K562 (cell line): ENCODE data around the gene MTPN. TPM values are rescaled to one million over a fixed set of nuclear protein-coding genes. Genes with fewer than 3 reads are reported as not detected.

Experiments
- C11orf30 ChIP-seq: fragments of 450-650 bp; IDR thresholded peaks from 2 replicates; pipeline ENCODE4 v1.6.1; 2016; ENCODE audit warnings: low read depth, mild to moderate bottlenecking
- CBFA2T3 ChIP-seq: fragments of 450-650 bp; IDR thresholded peaks from 2 replicates; pipeline ENCODE4 v1.6.1; 2017
- CEBPB ChIP-seq: fragments of 450-650 bp; IDR thresholded peaks from 2 replicates; pipeline ENCODE4 v1.6.1; 2016; ENCODE audit warnings: missing genetic modification characterization, missing compliant biosample characterization
- CHAMP1 ChIP-seq: fragments of 450-650 bp; IDR thresholded peaks from 2 replicates; pipeline ENCODE4 v1.6.1; 2016; ENCODE audit warnings: mild to moderate bottlenecking
- GABPB2 ChIP-seq: fragments of 250-450 bp; sonication (Bioruptor Pico); conservative IDR thresholded peaks from 2 replicates; pipeline ENCODE4 v1.5.1; 2021; ENCODE audit warnings: mild to moderate bottlenecking
- JUND ChIP-seq, 2 experiments: IDR thresholded peaks; 2 replicates in 1 of 2; 3 replicates in 1 of 2; pipeline ENCODE4 v1.6.1; 2011; ENCODE audit warnings: borderline replicate concordance in 2 of 2, low read depth in 2 of 2, low read length in 2 of 2, improper control_type of control experiment in 1 of 2, missing biosample characterization in 1 of 2, missing genetic modification characterization in 1 of 2, missing genetic modification reagents in 1 of 2
- MXD1 ChIP-seq: fragments of 250-450 bp; sonication (Bioruptor Pico); IDR thresholded peaks from 2 replicates; pipeline ENCODE4 v1.8.0; 2021; ENCODE audit warnings: borderline replicate concordance, mild to moderate bottlenecking, moderate library complexity; ENCODE audit not compliant: poor library complexity, severe bottlenecking
- NFE2 ChIP-seq: IDR thresholded peaks from 2 replicates; pipeline ENCODE4 v1.6.1; 2014; ENCODE audit warnings: antibody characterized with exemption, low read depth
- RAD51 ChIP-seq: fragments of 450-650 bp; IDR thresholded peaks from 2 replicates; pipeline ENCODE4 v1.7.1; 2016; ENCODE audit warnings: low read depth, mild to moderate bottlenecking, borderline replicate concordance
- XRCC4 ChIP-seq: IDR thresholded peaks from one replicate; pipeline ENCODE4 v1.6.1; 2011; ENCODE audit not compliant: insufficient read depth, insufficient read length; ENCODE audit errors: extremely low read depth
- ZBTB7A ChIP-seq: IDR thresholded peaks from 2 replicates; pipeline ENCODE4 v1.6.1; 2011; ENCODE audit warnings: low read depth, mild to moderate bottlenecking, low read length, moderate library complexity, borderline replicate concordance; ENCODE audit not compliant: control insufficient read depth
- ZNF316 ChIP-seq: fragments of 450-650 bp; IDR thresholded peaks from 2 replicates; pipeline ENCODE4 v1.6.1; 2016
- ZNF398 ChIP-seq: fragments of 250-450 bp; sonication (Bioruptor Pico); IDR thresholded peaks from 2 replicates; pipeline ENCODE4 v1.8.0; 2021; ENCODE audit warnings: moderate library complexity, mild to moderate bottlenecking, inconsistent platforms
- ZNF592 ChIP-seq: fragments of 450-650 bp; IDR thresholded peaks from 2 replicates; pipeline ENCODE4 v1.6.1; 2017; ENCODE audit warnings: antibody characterized with exemption, mild to moderate bottlenecking
- polyA plus RNA-seq, 8 experiments: library from polyadenylated mRNA; depleted of rRNA in 4 of 8; stranded (reverse) in 5 of 8; unstranded in 3 of 8; fragments of >200 nt; fragmentation: Nextera tagmentation in 2 of 8; fragmentation: Illumina TruSeq in 1 of 8; extraction: Ambion mirVana in 2 of 8; extraction: Trizol in 1 of 8; gene quantifications; 2 replicates each; pipeline versions ENCODE4 v1.2.1 to v1.2.3, GENCODE V29; 2011 to 2014; ENCODE audit warnings: inconsistent platforms in 1 of 8, missing spikeins in 1 of 8
- total RNA-seq, 7 experiments: library from RNA; depleted of rRNA in 6 of 7; stranded (reverse); fragments of >200 nt in 6 of 7; fragmentation: Illumina TruSeq in 2 of 7; extraction: Trizol in 2 of 7; gene quantifications; 2 replicates each; pipeline versions ENCODE4 v1.2.1 to v1.2.3, GENCODE V29; 2011 to 2021; ENCODE audit warnings: low replicate concordance in 1 of 7
- TF ChIP-seq, protein P1 (sequence below): fragments of 250-450 bp; sonication (Bioruptor Pico); IDR thresholded peaks from 2 replicates; pipeline ENCODE4 v1.5.0; 2020; ENCODE audit warnings: mild to moderate bottlenecking

The MTPN gene
- total and polyA plus RNA-seq, 9 of the 15 experiments (the other 6 are each of a cell fraction or from before 2014, with no cell fraction given), result 68.5 to 261 (median 156) TPM

- peak; percentile 71 for TF ChIP-seq CEBPB (tag)
- no peak for TF ChIP-seq ZBTB7A
- no peak for TF ChIP-seq ZNF398 (CRISPR knock-in tag)
- peak; percentile 40; the same call in 1 of the 2 replicates for TF ChIP-seq C11orf30
- TF ChIP-seq CBFA2T3, result no peak
- TF ChIP-seq MXD1 (CRISPR knock-in tag), result no peak
- no peak for TF ChIP-seq XRCC4
- 0 out of 2 replicates have a peak, but pooled peaks have one; percentile 3 for TF ChIP-seq JUND (IDR thresholded peaks at IDR 0.05; ENCODE audit: borderline replicate concordance, low read depth, low read length)
- no peak for TF ChIP-seq JUND (tag; IDR thresholded peaks at IDR 0.05; ENCODE audit: borderline replicate concordance, low read depth, low read length)
- TF ChIP-seq ZNF592, result peak; percentile 32; the same call in 1 of the 2 replicates
- 0 out of 2 replicates have a peak, but pooled peaks have one; percentile 40 for TF ChIP-seq CHAMP1
- no peak for TF ChIP-seq GABPB2 (CRISPR knock-in tag)
- TF ChIP-seq, protein P1, sequence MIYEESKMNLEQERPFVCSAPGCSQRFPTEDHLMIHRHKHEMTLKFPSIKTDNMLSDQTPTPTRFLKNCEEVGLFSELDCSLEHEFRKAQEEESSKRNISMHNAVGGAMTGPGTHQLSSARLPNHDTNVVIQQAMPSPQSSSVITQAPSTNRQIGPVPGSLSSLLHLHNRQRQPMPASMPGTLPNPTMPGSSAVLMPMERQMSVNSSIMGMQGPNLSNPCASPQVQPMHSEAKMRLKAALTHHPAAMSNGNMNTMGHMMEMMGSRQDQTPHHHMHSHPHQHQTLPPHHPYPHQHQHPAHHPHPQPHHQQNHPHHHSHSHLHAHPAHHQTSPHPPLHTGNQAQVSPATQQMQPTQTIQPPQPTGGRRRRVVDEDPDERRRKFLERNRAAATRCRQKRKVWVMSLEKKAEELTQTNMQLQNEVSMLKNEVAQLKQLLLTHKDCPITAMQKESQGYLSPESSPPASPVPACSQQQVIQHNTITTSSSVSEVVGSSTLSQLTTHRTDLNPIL (CRISPR knock-in tag), result no peak
- TF ChIP-seq NFE2, result peak; percentile 68
- peak; percentile 60 for TF ChIP-seq ZNF316
- TF ChIP-seq RAD51, result no peak
These were observed 12.4 kb downstream of the MTPN start (continued) for GRCh38 chr7:135964791-135965190.
